ENCODE data around the gene ZNF487.
"Not testable (repeated sequence)": the region's sequence is repeated elsewhere in the genome, so short reads cannot be mapped to it uniquely, and the experiment has no call there.

Gene ZNF487

DNA sequence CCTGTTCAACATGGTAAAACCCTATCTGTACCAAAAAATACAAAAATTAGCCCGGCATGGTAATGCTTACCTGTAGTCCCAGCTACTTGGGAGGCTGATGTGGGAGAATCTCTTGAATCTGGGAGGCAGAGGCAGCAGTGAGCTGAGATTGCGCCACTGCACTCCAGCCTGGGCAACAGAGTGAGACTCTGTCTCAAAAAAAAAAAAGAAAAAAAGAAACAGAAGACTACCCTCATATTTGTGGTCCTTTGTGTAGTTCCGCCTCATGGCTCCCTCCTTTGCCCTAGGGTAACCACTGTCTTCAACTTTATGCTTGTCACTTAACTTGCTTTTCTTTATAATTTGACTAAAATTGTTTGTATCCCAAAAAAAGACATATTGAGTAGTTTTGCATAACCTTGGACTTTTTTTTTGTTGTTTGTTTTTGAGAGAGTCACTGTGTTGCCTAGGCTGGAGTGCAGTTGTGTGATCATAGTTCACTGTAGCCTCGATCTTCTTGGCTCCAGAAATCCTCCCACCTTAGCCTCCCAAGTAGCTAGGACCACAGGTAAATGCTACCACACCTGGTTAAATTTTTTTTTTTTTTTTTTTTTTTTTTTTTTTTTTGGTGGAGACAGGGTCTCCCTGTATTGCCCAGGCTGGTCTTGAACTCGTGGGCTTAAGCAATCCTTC is 3.7 kb downstream of the ZNF487 start:
- DNase-seq = no peak

DNA sequence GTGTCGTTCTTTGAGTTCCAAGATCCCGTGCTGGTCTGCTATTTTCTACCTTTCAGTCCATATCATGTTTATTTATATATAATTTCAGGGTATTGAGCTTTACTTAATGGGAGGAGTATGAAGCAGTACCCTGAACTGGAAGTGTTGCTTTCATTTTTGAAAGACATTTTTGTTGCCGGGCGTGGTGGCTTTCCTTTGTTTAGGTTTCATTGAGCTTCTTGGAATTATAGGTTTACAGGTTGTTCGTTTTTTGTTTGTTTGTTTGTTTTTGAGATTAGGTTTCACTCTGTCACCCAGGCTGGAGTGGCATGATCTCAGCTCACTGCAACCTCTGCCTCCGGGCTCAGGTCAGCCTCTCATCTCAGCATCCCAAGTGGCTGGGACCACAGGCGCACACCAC is 7.4 kb downstream of the ZNF487 start:
- no peak for DNase-seq

DNA sequence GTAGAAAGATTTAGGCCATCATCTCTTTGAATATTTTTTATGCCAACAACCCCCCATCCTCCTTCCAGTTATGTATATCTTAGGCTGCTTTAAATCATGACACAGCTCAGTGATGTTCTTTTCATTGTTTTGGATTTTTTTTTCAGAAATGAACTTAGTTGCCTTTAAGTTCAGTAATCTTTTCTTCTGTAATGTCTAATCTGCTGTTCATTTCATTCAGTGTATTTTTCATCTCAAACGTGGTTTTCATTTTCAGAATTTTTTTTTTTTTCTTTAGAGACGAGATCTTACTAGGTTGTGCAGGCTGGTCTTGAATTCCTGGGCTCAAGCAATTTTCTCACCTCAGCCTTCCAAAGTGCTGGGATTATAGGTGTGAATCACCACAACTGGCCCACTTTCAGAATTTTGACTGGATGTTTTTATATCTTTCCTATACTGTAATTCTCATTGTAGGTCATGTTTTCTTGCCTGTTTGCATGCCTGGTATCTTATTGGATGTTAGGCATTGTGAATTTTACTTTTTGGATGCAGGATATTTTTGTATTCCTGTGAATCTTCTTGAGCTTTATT is 8.1 kb downstream of the ZNF487 start:
- DNase-seq = no peak

DNA sequence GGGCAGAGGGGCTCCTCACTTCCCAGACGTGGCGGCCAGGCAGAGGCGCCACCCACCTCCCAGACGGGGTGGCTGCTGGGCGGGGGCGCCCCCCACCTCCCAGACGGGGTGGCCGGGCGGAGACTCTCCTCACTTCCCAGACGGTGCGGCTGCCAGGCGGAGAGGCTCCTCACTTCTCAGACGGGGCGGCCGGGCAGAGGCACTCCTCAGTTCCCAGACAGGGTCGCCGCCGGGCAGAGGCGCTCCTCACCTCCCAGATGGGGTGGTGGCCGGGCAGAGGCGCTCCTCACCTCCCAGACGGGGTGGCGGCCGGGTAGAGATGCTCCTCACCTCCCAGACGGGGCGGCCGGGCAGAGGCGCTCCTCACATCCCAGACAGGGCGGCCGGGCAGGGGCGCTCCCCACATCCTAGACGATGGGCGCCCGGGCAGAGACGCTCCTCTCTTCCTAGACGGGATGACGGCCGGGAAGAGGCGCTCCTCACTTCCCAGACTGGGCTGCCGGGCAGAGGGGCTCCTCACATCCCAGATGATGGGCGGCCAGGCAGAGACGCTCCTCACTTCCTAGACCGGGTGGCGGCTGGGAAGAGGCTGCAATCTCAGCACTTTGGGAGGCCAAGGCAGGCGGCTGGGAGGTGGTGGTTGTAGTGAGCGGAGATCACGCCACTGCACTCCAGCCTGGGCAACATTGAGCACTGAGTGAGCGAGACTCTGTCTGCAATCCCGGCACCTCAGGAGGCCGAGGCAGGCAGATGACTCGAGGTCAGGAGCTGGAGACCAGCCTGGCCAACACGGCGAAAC is 9.5 kb downstream of the ZNF487 start:
- DNase-seq = not testable (repeated sequence)

DNA sequence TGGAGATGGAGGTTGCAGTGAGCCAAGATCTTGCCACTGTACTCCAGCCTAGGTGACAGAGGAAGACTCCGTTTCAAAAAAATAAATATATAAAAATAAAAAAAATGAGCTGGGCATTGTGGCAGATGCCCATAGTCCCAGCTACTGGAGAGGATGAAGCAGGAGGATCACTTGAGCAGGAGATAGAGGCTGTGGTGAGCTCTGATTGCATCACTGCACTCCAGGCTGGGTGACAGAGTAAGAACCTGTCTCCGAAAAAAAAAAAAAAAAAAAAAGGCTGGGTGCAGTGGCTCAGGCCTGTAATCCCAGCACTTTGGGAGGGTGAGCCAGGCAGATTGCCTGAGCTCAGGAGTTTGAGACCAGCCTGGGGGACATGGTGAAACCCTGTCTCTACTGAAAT is 11.8 kb downstream of the ZNF487 start:
- no peak for DNase-seq

DNA sequence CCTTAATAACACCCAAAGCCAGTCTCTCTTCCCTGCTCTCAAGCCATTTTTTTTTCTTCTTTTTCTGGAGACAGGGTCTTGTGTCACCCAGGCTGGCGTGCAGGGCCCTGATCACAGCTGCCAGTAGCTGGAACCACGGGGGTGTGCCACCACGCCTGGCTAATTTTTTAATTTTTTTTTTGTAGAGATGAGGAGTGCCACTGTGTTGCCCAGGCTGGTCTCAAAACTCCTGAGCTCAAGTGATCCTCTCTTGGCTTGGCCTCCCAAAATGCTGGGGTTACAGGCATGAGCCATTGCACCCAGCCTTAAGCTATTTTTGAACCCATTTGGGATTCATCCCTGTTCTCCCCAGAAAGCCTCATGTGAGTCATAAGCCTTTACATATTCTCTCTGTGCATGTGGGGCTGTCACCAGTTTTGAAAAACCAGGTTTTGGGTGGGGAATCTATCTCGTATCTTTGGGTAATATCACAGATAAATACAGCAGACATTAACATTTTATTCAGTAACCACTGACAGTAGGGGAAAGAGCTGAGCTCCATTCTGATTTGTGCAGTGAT is 15.5 kb downstream of the ZNF487 start:
- no peak for DNase-seq

- no peak for DNase-seq
Measured at GRCh38 chr10:43453266-43453831, 16.4 kb downstream of the ZNF487 start.

DNA sequence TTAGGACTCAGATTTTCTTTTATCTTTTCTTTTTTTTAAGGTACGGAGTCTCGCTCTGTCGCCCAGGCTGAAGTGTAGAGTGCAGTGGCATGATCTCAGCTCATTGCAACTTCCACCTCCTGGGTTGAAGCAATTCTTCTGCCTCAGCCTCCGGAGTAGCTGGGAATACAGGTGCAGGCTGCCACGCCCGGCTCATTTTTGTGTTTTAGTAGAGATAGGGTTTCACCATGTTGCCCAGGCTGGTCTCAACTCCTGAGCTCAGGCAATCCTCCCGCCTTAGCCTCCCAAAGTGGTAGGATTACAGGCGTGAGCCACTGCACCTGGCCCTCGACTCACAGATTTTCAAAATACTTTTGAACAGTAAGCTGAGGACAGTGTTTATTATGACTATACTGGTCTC is 17.1 kb downstream of the ZNF487 start:
- not testable (repeated sequence) for DNase-seq

DNA sequence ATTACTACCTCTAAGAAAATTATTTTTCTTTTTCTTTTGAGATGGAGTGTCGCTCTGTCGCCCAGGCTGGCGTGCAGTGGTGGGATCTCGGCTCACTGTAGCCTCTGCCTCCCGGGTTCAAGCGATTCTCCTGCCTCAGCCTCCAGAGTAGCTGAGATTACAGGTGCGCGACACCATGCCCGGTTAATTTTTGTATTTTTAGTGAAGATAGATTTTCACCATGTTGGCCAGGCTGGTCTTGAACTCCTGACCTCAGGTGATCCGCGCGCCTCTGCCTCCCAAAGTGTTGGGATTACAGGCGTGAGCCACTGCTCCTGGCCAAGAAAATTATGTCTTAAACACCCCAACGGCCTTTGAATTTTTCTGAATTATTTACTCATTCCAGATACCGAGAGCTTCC is 19.6 kb downstream of the ZNF487 start:
- not testable (repeated sequence) for DNase-seq

- no peak for DNase-seq
Measured at GRCh38 chr10:43458227-43458626, 21.3 kb downstream of the ZNF487 start.

DNA sequence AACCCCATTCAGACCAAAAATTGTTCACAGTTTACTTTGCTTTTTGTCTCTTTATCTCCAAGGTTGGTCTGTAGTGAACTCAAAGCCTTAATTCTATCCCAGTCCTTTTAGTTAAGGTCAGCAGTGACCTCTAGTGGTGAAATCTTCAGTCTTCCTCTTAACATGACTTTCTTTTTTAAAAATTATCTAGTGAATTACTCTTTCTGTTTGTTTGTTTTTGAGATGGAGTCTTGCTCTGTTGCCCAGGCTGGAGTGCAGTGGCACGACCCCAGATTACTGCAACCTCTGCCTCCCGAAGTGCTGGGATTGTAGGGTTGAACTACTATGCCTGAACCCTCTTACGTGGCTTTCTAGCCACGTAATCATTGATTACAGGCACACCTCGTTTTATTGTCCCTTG is 25.0 kb downstream of the ZNF487 start:
- DNase-seq = peak; percentile 63

GRCh38 chr10:43465086-43465735 is 28.3 kb downstream of the ZNF487 start:
- not testable (repeated sequence) for DNase-seq

- DNase-seq = not testable (repeated sequence)
Measured at GRCh38 chr10:43465736-43466120, 28.8 kb downstream of the ZNF487 start.

- DNase-seq = no peak
Measured at GRCh38 chr10:43471146-43471545, 34.2 kb downstream of the ZNF487 start.

DNA sequence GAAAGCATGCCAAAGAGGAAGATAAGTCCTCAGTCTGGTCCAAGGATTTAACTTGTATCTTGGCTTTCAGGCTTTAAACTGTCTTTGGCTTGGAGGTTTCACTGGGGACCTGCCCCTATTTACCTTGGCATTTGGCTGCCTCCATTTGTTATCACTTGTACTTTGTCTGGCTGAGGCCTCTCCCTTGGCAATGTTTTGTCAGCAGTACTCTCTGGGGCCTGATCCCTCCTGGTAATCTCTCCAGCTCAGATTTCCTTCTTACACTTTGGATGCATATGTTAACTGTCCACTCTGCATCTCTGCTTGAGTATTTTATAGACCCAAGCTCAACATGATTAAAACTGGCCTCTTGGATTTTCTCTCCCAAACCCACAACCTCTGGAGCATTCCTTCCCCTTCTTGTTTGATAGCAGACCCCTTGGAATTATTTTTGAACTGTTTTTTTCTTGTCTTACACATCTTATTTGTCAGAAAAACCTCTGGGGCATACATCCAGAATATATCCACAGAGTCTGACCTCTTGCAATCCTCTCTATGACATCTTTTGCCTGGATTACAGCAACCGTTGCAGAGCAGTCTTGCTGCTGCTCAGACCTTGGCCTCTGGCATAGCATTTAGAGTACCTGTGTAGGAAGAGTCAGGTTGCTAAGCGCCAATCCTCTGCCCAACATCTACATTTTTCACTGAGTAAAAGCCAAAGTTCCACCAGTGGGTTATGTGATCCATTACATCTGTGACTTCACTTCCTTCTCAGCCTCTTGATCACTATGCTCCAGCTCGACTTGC is 35.2 kb downstream of the ZNF487 start:
- DNase-seq = no peak

DNA sequence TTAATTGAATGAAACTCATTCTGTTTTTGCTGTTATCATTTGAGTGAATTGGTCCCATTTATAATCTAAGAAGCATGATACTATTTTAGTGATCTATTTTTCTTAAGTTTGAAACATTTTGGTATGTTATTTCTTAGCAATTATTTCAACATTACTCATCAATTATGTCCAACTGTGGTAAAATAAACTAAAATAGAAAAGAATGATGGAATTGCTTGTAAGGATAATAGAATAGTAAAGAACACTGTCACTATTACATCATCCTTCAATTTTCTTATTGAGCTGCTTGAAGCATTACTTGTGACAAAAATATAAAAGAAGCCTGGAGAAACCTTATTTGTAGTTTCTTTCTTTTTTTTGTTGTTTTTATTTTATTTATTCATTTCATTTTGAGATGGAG is 42.4 kb downstream of the ZNF487 start:
- no peak for DNase-seq

- no peak for DNase-seq
Measured at GRCh38 chr10:43482319-43483078, 45.6 kb downstream of the ZNF487 start.

DNA sequence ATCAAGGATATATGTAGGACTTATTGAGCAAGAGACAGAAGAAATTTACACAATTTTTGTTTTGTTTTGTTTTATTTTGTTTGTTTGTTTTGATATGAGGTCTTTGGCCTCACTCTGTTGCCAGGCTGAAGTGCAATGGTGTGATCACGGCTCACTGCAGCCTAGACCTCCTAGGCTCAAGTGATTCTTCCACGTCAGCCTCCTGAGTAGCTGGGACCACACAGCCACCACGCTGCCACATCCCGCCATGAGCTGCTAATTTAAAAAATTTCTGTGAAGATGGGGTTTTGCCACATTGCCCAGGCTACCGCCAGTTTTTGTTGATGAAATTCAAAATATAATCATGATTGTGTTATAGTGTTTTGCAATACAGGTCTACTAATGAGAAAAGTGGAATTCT is 54.9 kb downstream of the ZNF487 start:
- no peak for DNase-seq

DNA sequence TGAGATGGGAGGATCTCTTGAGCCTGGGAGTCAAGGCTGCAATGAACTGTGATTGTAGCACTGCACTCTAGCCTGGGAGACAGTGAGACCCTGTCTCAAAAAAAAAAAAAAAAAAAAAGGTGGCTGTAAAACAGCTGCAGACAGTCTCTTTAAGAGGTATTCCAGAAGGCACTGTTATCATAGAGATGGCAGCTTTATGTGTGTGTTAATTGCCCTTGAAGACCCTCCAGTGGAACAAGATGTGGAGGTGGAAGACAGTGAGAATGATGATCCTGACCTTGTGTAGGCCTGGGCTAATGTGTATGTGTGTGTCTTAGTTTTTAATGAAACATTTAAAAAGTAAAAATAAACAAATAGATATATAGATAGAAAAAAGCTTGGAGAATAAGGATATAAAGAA is 66.0 kb downstream of the ZNF487 start:
- DNase-seq = no peak

DNA sequence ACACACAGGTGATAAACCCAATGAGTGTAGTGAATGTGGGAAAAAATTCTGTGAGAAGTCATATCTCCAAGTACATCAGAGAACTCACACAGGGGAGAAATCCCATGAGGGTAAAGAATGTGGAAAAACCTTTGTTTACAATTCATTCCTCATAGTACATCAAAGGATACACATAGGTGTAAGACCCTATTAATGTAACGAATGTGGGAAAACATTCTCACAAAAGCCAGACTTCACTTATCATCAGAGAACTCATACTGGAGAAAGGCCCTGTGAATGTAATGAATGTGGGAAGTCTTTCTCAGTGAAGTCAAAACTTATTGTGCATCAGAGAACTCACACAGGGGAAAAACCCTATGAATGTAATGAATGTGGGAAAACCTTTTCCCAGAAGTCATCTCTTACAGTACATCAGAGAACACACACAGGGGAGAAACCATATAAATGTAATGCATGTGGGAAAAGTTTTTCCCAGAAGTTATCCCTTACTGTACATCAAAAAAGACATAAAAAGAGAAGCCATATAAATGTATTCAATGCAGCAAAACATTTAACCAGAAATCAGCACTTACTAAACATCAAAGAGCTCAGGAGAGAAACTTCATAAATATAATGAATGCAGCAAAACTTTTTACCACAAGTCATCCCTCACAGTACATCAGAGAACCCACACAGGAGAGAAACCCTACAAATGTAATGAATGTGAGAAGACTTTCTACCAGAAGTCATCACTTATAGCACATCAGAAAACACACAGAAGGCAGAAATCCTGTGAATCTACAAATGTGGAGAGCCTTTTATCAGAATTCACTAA is 87.7 kb downstream of the ZNF487 start:
- no peak for DNase-seq
